GM10266 (cell line): ENCODE data around the gene CDH11.

Experiments used
- DNase-seq: peaks from one replicate; pipeline ENCODE4 v3.0.0; 2012; ENCODE audit errors: extremely low spot score
- CTCF ChIP-seq: IDR thresholded peaks from 2 replicates; pipeline ENCODE4 v1.5.1; 2012; ENCODE audit warnings: mild to moderate bottlenecking, low read depth; ENCODE audit not compliant: control insufficient read depth, insufficient read depth; ENCODE audit errors: missing control alignments

The CDH11 gene

GRCh38 chr16:65071433-65072311 is 50.2 kb downstream of the CDH11 start:
- no peak for TF ChIP-seq CTCF

DNA sequence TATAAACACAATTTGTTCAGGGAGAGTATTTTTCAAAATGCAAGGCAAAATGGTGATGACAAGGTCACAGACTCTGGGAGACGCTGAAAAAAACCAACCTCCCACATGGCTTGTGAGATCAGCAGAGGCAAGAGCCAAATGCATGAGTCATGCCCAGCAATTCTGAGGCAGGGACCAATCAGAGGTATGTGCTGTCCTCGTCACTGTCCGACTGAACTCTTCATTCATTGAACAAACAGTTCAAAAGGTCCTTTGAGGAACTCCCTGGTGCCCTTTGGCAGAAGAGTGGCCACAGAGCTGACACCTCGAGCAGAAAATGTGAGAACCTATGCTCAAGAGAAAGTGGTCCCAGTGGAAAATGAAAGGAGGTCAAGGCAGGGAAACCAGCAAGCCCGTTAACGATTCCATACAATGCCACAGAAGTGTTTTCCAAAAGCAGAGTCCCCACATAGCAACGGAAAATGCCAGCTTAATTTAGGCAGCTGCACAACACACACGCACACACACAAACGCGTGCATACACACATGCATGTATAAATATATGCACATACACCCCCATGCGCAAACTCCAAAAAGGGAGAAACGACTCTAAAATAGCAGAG is 50.9 kb downstream of the CDH11 start:
- no peak for TF ChIP-seq CTCF
- no peak for DNase-seq

More at GRCh38 chr16:65071433-65072311, 50.2 kb downstream of the CDH11 start:
- DNase-seq = no peak

- TF ChIP-seq CTCF = no peak
- no peak for DNase-seq
Observed at GRCh38 chr16:65069766-65070165, 52.1 kb downstream of the CDH11 start.

DNA sequence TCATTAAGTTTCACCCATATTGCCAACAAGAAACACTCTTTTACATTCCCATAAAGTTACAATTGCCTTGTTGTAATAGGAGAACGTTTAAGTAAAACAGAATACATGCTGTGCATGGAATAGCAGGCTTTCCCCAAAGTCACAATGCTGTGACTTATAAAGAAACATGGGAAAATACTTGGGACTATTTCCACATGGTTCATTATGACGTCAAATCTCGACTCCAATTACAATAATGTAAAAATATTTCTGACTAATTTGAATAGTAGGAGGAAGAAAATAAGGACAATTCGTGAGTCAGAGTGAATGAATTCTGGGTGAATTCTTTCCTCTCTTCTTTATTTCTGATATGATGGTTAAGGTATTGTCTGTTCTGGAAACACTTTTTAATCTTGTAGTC is 52.8 kb downstream of the CDH11 start:
- TF ChIP-seq CTCF = no peak
- no peak for DNase-seq

- TF ChIP-seq CTCF = no peak
- DNase-seq = no peak
Observed at GRCh38 chr16:65068151-65068740, 53.6 kb downstream of the CDH11 start.

- no peak for DNase-seq
- TF ChIP-seq CTCF = no peak
Observed at GRCh38 chr16:65066651-65067050, 55.2 kb downstream of the CDH11 start.

DNA sequence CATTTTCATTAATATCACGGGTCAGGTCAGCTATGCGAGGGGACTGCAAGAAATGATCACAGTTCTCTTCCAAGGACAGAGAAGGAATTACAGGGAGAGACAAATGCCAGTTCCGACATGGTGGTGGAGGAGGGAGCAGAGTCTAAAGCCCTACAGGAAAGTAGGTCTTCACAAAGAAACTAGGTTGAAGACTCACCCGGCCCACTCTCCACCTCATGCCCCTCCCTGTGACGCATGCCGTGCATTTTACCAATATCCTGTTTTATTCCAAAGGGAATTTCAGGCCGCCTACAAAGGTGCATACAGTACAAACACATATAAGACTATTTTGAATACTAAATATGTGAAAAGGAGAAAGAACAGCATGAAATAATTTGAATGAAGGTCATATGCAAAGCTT is 56.8 kb downstream of the CDH11 start:
- no peak for TF ChIP-seq CTCF
- no peak for DNase-seq
